Body of pancreas (tissue), 4 donors: ENCODE measurements around the gene KLF1. TPM values are rescaled to one million over a fixed set of nuclear protein-coding genes. Genes with fewer than 3 reads are reported as not detected.
A peak's percentile ranks its signal among the peaks of the same experiment; 100 is the strongest.

ENCODE experiments used
- ATAC-seq: fragments of 150-250 bp; one replicate; pipeline ENCODE4 v1.9.1; 2016
- DNase-seq, 4 donors: peaks; one replicate each; pipeline ENCODE4 v3.0.0-alpha.2; 2019
- H3K27ac ChIP-seq, 4 donors: fragments of 200-600 bp; sonication (generic); 1 replicate in 3 of 4; 2 replicates in 1 of 4; pipeline versions ENCODE4 v1.5.1 to v1.6.1; 2016 to 2019; ENCODE audit warnings: mild to moderate bottlenecking in 1 of 4, mixed read lengths in 1 of 4, moderate library complexity in 1 of 4
- H3K27me3 ChIP-seq, 2 donors: fragments of 200-600 bp; sonication (generic); one replicate each; pipeline ENCODE4 v1.6.0; 2016; ENCODE audit warnings: mild to moderate bottlenecking in 1 of 2
- H3K36me3 ChIP-seq, 2 donors: fragments of 200-600 bp; sonication (generic); replicated peaks in 1 of 2; 2 replicates each; pipeline ENCODE4 v1.5.1; 2016; ENCODE audit warnings: low read depth in 2 of 2; ENCODE audit not compliant: insufficient read depth in 1 of 2
- H3K4me1 ChIP-seq: fragments of 200-600 bp; sonication (generic); one replicate; pipeline ENCODE4 v1.6.0; 2016
- H3K4me3 ChIP-seq, 2 donors: fragments of 200-600 bp; sonication (generic); 1 replicate in 1 of 2; 2 replicates in 1 of 2; pipeline ENCODE4 v1.5.1; 2016 to 2019
- H3K9me3 ChIP-seq, 3 donors: fragments of 200-600 bp; sonication (generic); 1 replicate in 2 of 3; 2 replicates in 1 of 3; pipeline ENCODE4 v1.5.1; 2016
- CTCF ChIP-seq, 7 experiments: fragments of 450-650 bp in 4 of 7; fragments of 200-600 bp in 3 of 7; sonication (generic) in 3 of 7; IDR thresholded peaks; one replicate each; pipeline ENCODE4 v1.5.1; 2016 to 2019; ENCODE audit warnings: antibody characterized with exemption in 7 of 7
- POLR2A ChIP-seq, 3 donors: fragments of 450-650 bp; IDR thresholded peaks; one replicate each; pipeline ENCODE4 v1.6.1; 2016; ENCODE audit warnings: antibody characterized with exemption in 3 of 3, mild to moderate bottlenecking in 2 of 3
- WGBS, 2 donors: methylation state at CpG; one replicate each; pipeline ENCODE4 v1.1.5; 2017; 5-methylcytosine and 5-hydroxymethylcytosine counted together
- intact Hi-C: fragments of 100-400 bp; cut with DNase I; formaldehyde crosslinking; loops from one replicate; pipeline ENCODE4 v1.15.1; 2023
- total RNA-seq, 2 donors: library from RNA; depleted of rRNA; stranded (reverse); fragments of >200 nt; gene quantifications; one replicate each; pipeline ENCODE4 v1.1.0, GENCODE V29; 2016

The KLF1 gene
- total RNA-seq, 2 donors from 2014 or later = not detected

- peaks cover 0 to 6% of the 10 kb centered on the region in 2 donors for H3K36me3 ChIP-seq
- ATAC-seq (no peak), DNase-seq (no peak)
- TF ChIP-seq CTCF (IDR thresholded peaks at IDR 0.05) (no peak), POLR2A (IDR thresholded peaks at IDR 0.05) (no peak)
- intact Hi-C loops = no loop called here
- peaks cover 17% of the 10 kb centered on the region for H3K4me1 ChIP-seq
- WGBS, 2 donors = 86 to 88% methylated on average over 3 of the region's 3 CpGs
- H3K27ac ChIP-seq = no peak overlapping the region
- no peaks in the 10 kb centered on the region for H3K9me3 ChIP-seq
- no peak overlapping the region for H3K4me3 ChIP-seq
- H3K27me3 ChIP-seq = no peaks in the 10 kb centered on the region
These were observed 15.3 kb downstream of the KLF1 start for GRCh38 chr19:12871681-12872080.

GRCh38 chr19:12868540-12869112, 18.4 kb downstream of the KLF1 start:
- DNase-seq = no peak
- Histone ChIP-seq H3K36me3 (no peaks in the 10 kb centered on the region), H3K4me3 (no peak overlapping the region), H3K4me1 (peaks cover 15% of the 10 kb centered on the region), H3K9me3 (no peaks in the 10 kb centered on the region), H3K27me3 (no peaks in the 10 kb centered on the region), H3K27ac (no peak overlapping the region)
- no peak for TF ChIP-seq CTCF (IDR thresholded peaks at IDR 0.05)
- no peak for TF ChIP-seq POLR2A (IDR thresholded peaks at IDR 0.05)
- intact Hi-C loops = no loop called here
- 84 to 91% methylated on average over 5 to 10 of the region's 10 CpGs for WGBS, 2 donors
- no peak for ATAC-seq

GRCh38 chr19:12867120-12868099, 19.6 kb downstream of the KLF1 start:
- ATAC-seq = peak; percentile 71
- TF ChIP-seq POLR2A (IDR thresholded peaks at IDR 0.05) (no peak), CTCF (IDR thresholded peaks at IDR 0.05) (no peak)
- Histone ChIP-seq H3K4me1 (peaks cover 10% of the 10 kb centered on the region), H3K9me3 (no peaks in the 10 kb centered on the region), H3K27me3 (no peaks in the 10 kb centered on the region), H3K4me3 (peak overlapping the region in 1 of 2 donors; percentile 15), H3K27ac (peak overlapping the region in 1 of 4 donors; percentile 24), H3K36me3 (no peaks in the 10 kb centered on the region)
- peak; percentile 63 to 82 (median 68) for DNase-seq
- intact Hi-C loops = no loop called here
- WGBS, 2 donors = 10 to 20% methylated on average over 25 to 51 of the region's 51 CpGs

- no peaks in the 10 kb centered on the region for H3K27me3 ChIP-seq
- ATAC-seq (peak; percentile 48), DNase-seq (peak in 1 of 4 donors; percentile 48)
- no peak overlapping the region for H3K4me3 ChIP-seq
- TF ChIP-seq CTCF (IDR thresholded peaks at IDR 0.05) = no peak
- no peak for TF ChIP-seq POLR2A (IDR thresholded peaks at IDR 0.05)
- WGBS, 2 donors = 75% methylated on average over 27 to 28 of the region's 29 CpGs
- H3K27ac ChIP-seq = no peak overlapping the region
- peaks cover 10% of the 10 kb centered on the region for H3K4me1 ChIP-seq
- intact Hi-C loops = no loop called here
- no peaks in the 10 kb centered on the region for H3K36me3 ChIP-seq
- no peaks in the 10 kb centered on the region for H3K9me3 ChIP-seq
These were observed 20.4 kb downstream of the KLF1 start for GRCh38 chr19:12866416-12867119.
